NCI-H1694 treated with DMSO at 0.1 percent for 48 hours (cell line): ENCODE results near the gene NPAS4.
"Not testable (repeated sequence)": the region's sequence is repeated elsewhere in the genome, so short reads cannot be mapped to it uniquely, and the experiment has no call there.

Experiments
- DNase-seq: peaks from one replicate; lab custom pipeline; 2025; lab: John Stamatoyannopoulos, UW

The NPAS4 gene

DNA sequence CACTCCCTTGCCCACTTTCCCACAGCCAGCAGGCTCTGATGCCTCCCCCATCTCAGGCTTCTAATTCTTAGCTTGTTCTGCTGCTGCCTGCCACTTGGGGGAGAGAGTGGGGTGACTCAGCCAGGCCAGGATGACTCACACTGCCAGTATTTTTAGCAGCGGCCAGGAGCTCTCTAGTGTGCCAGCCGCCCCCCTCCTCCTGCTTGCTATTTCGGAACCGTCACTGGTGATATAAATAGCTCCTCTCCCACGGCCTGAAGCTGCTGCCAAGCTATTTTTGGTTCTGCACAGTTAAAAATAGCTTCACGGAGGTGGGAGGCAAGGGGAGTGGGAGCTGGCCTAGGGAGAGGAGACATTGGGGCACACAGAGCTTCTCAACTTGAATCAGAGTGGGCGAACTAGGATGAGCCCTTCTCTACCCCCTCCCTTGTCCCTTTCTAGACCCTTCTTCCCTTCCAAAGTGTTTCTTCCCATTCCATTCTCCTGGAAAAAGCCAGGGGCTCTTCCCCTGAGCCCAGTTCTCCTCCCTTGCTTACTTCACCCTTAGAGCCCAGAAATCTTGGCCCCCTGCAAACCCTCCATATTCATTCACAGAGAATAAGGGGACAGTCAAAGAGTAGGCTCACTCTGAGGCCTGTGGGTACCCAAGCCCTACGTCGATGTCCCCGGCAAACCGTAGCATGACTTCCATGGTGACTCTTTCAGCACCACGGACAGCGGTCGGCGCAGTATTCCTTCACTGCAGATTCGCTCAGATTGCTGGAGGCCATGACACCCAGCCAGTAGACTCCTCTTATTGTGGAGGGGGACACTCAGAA, 2.5 kb upstream of the NPAS4 start:
- DNase-seq: peak; percentile 81

DNA sequence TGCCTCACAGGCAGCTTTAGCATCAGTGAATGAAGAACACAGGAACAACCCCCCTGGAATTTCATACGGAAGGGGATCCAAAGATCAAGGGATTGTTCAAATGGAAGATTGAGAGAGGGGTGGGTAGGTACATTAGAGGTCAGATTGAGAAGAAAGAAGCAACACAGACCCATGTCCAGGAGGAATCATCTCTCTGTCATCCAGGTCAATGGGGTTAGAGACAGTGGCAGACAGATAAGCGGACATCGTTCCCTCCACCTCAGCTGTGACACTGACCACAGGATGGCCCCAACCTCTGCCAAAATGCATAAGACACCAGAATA, 1.9 kb upstream of the NPAS4 start:
- no peak for DNase-seq

DNA sequence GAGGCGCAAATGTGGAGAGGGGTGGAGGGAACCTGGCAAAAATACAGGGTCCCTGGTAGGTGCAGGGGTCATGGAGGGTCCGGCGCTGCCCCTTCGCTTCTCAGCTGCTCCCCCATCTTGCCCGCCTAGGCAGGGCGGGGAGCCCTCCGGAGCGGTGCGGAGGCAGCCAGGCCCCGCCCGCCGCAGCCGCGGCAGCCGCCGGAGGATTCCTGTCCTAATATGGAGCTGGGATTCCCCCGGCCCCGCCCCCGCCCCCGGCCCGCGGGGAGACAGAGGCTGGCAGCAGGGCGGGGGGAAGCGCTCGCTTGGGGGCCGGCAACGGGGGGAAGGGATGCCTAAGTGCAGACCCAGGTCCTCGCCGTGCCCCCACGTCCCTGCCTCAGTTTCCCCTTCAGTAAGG, 1.0 kb upstream of the NPAS4 start:
- DNase-seq: no peak

GRCh38 chr11:66421492-66422205, 814 bp downstream of the NPAS4 start:
- no peak for DNase-seq

DNA sequence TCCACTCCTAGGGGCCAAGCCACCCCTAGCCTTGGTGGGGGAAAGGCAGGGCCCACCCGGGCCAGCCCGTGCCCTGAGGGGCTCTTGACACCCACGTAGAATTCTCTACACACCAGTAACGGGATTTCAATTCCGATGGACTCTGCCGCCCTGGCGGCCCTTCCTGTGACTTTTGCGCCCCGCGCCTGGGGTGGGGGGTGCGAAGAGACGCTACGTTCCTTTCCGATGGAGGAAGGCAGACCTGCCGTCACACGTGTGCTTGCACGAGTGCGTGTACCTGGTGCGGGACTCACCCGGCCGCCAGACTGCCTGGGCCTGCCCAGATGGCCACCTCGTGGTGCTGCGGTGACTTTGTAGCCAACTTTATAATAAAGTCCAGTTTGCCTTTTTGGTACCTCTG, 5.5 kb downstream of the NPAS4 start:
- no peak for DNase-seq

- no peak for DNase-seq
These were observed 8.1 kb downstream of the NPAS4 start for GRCh38 chr11:66428933-66429332.

- peak; percentile 44 for DNase-seq
These were observed 9.3 kb downstream of the NPAS4 start for GRCh38 chr11:66429983-66430602.

DNA sequence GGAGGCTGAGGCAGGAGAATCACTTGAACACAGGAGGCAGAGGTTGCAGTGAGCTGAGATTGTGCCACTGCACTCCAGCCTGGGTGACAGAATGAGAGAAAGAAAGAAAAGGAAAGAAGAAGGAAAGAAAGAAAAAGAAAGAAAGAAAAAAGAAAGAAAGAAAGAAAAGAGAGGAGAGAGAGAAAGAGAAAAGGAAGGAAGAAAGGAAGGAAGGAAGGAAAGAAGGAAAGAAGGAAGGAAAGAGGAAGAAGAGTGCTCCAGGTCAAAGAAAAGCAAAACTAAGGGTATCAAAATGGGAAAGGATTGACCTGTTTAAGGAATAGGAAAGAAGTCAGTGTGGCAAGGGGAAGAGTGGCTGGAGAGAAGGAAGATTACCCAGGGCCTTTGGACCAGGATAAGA, 10.5 kb downstream of the NPAS4 start:
- not testable (repeated sequence) for DNase-seq

DNA sequence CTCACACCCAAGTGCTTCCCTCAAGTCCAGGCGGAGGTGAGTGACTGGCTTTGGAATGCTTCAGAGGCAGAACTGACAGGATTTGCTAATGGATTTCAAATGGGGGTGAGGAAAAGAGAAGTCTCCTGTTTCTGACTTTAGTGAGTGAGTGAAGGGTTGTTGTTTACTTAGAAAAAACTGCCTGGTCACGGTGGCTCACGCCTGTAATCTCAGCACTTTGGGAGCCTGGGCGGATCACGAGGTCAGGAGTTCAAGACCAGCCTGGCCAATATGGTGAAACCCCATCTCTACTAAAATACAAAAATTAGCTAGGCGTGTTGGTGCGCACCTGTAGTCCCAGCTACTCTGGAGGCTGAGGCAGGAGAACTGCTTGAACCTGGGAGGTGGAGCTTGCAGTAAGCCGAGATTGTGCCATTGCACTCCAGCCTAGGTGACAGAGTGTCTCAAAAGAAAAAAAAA, 11.1 kb downstream of the NPAS4 start:
- DNase-seq: not testable (repeated sequence)

DNA sequence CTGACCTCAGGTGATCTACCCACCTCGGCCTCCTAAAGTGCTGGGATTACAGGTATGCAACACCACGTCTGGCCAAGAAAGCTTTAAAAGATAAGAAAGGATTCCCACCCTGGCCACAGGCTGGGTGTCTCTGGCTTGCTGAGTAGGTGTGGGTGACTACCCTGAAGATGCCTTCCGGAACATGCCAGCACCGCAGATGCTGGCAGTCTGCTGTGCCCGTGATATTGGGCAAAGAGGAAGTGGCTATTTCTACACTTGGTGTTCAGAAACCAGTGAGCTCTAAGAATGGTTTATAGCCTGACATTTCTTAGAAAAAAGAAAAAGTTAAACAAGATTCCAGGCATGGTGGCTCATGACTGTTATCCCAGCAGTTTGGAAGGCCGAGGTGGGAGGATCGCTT, 11.8 kb downstream of the NPAS4 start:
- DNase-seq: no peak

- DNase-seq: no peak
These were observed 17.2 kb downstream of the NPAS4 start for GRCh38 chr11:66437979-66438503.

GRCh38 chr11:66438504-66439466, 17.9 kb downstream of the NPAS4 start, which contains the start of gene MRPL11:
Gene MRPL11 (minus strand): TSS chr11:66438848. CDS start chr11:66438754, 94 bp downstream.
- DNase-seq: peak; percentile 91

DNA sequence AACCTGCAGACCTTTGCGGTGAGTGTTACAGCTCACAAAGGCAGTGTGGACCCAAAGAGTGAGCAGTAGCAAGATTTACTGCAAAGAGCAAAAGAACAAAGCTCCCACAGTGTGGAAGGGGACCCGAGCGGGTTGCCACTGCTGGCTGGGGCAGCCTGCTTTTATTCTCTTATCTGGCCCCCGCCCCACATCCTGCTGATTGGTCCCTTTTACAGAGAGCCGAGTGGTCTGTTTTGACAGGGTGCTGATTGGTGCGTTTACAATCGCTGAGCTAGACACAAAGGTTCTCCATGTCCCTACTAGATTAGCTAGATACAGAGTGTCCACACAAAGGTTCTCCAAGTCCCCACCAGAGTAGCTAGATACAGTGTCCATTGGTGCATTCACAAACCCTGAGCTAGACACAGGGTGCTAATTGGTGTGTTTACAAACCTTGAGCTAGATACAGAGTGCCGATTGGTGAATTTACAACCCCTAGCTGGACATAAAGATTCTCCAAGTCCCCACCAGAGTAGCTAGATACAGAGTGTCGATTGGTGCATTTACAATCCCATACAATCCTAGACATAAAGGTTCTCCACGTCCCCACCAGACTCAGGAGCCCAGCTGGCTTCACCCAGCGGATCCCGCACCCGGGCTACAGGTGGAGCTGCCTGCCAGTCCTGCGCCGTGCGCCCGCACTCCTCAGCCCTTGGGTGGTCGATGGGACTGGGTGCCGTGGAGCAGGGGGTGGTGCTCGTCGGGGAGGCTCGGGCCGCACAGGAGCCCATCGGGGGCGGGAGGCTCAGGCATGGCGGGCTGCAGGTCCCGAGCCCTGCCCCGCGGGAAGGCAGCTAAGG, 19.5 kb downstream of the NPAS4 start:
- not testable (repeated sequence) for DNase-seq

DNA sequence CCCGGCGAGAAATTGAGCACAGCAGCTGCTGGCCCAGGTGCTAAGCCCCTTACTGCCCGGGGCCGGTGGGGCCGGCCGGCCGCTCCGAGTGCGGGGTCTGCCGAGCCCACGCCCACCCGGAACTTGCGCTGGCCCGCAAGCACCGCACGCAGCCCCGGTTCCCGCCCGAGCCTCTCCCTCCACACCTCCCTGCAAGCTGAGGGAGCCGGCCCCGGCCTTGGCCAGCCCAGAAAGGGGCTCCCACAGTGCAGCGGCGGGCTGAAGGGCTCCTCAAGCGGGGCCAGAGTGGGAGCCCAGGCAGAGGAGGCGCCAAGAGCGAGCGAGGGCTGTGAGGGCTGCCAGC, 20.1 kb downstream of the NPAS4 start:
- DNase-seq: not testable (repeated sequence)

GRCh38 chr11:66443602-66444001, 22.8 kb downstream of the NPAS4 start:
- DNase-seq: no peak

DNA sequence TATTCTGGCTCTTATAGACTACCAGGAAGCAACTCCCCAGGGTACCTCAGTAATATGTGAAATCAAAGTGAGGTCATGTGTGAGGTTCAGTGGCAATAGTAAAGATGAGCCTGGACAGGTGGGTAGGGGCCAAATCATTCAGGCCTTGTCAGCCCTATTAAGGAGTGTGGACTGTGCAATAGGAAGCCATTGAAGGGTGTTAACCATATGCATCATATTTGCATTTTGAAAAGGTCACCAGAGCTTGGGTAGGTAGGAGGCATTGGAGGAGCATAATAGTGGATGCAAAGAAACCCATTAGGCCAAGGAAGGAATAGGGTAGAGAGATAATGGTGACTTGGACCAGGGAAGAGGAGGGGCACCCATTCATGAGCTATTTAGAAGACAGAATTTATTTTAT, 26.2 kb downstream of the NPAS4 start:
- DNase-seq: no peak

DNA sequence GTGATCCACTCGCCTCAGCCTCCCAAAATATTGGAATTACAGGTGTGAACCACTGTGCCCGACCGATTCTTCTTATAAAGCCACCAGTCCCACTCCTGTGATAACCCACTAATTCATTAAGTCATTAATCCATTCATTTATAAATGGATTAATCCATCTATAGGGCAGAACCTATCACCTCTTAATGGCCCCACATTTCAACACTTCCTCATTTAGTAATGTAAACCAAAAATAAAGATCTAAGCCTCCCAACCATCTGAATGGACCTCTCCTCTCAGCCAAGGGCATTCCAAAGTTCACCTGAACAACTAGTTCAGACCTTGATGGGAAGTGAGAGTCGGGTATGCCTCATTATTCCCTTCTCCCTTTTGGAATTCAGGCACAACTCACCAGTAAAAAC, 27.7 kb downstream of the NPAS4 start:
- DNase-seq: no peak

DNA sequence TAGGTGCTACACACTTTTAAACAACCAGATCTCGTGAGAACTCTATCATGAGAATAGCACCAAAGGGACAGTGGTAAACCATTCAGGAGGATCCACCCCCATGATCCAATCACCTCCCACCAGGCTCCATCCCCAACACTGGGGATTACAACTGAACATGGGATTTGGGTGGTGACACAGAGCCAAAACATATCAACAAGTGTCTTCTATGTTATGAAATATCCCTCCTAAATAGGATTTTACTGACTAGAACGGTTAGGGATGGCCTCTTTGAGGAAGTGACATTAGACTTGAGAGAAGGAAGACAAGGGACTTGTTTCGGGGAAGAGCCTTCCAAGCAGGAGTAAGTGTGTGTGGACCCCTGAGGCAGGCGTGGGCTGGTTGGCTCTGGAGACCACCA, 29.7 kb downstream of the NPAS4 start:
- DNase-seq: no peak

GRCh38 chr11:66451663-66452062, 30.8 kb downstream of the NPAS4 start:
- DNase-seq: no peak

DNA sequence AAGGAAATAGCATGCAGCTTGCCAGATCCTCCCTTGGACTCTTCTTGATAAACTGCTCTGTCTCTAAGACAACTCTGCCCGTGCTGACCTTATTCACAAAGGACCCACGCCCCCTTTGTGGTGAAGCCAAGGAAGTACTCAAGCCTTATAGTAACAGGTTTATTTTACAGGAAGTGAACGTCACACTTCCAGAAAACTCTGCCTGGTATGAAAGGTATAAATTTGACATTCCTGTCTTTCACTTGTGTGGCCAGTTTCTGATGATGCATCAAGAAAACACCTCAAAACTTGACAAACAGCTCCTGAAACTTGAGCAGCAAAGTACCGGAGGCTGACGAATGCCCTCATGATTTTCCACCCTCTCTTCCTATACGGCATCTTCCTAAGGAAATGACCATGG, 33.4 kb downstream of the NPAS4 start:
- DNase-seq: no peak

DNA sequence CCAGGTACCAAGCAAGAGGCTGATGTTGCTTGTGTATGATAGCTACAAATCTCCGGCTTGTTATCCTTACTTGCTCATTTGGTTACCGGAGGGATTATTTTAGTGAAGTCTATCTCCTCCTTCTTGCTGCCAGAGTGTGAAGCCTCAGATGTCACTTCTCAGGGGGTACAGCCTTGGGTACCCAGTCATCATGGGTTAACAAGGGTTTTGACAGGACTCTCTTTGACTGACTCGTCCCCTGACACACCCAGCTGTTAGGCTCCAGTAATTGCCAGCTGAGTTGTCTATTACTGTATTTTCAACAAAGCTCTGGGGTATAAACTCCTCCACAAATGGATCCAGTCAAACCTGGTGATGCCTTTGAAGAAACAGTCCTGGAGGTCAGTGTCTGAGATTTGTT, 34.0 kb downstream of the NPAS4 start:
- no peak for DNase-seq
